Nephron (organoid): ENCODE results near the gene IDUA.

Source experiments
- H3K27ac Mint-ChIP-seq, 3 experiments: 2 replicates each; pipeline ENCODE4 v1.8.0; 2020; ENCODE audit warnings: mixed read lengths in 3 of 3, mild to moderate bottlenecking in 2 of 3, moderate library complexity in 1 of 3
- H3K27me3 Mint-ChIP-seq: 2 replicates; pipeline ENCODE4 v1.8.0; 2021; ENCODE audit warnings: low read depth, mild to moderate bottlenecking, moderate library complexity, mixed read lengths
- H3K36me3 Mint-ChIP-seq: 2 replicates; pipeline ENCODE4 v1.8.0; 2020; ENCODE audit warnings: low read depth, mixed read lengths
- H3K4me1 Mint-ChIP-seq: 2 replicates; pipeline ENCODE4 v1.8.0; 2020; ENCODE audit warnings: mixed read lengths
- H3K4me3 Mint-ChIP-seq, 3 experiments: 2 replicates each; pipeline ENCODE4 v1.8.0; 2020; ENCODE audit warnings: mild to moderate bottlenecking in 3 of 3, mixed read lengths in 3 of 3, moderate library complexity in 2 of 3
- H3K9me3 Mint-ChIP-seq: 2 replicates; pipeline ENCODE4 v1.8.0; 2020; ENCODE audit warnings: mixed read lengths
- TF ChIP-seq, protein P1 (sequence below), 3 experiments: fragments of 200-600 bp; sonication (generic); IDR thresholded peaks; one replicate each; pipeline ENCODE4 v1.5.0; 2021; ENCODE audit warnings: antibody characterized with exemption in 3 of 3; ENCODE audit not compliant: unreplicated experiment in 3 of 3

IDUA gene

DNA sequence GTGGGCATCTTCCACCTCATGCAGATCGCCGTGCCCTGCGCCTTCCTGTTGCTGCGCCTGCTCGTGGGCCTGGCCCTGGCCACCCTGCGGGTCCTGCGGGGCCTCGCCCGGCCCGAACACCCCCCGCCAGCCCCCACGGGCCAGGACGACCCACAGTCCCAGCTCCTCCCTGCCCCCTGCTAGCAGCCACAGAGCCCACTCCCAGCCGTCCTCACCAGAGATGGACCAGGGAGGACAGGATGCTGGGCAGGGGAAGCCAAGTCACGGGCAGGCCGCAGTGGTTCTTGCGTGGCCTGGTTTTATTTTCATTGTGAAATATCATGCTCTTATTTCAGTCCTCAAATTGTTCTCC is 28.6 kb upstream of the IDUA start:
- no peaks in the 10 kb centered on the region for H3K4me1 Mint-ChIP-seq
- TF ChIP-seq, protein P1, sequence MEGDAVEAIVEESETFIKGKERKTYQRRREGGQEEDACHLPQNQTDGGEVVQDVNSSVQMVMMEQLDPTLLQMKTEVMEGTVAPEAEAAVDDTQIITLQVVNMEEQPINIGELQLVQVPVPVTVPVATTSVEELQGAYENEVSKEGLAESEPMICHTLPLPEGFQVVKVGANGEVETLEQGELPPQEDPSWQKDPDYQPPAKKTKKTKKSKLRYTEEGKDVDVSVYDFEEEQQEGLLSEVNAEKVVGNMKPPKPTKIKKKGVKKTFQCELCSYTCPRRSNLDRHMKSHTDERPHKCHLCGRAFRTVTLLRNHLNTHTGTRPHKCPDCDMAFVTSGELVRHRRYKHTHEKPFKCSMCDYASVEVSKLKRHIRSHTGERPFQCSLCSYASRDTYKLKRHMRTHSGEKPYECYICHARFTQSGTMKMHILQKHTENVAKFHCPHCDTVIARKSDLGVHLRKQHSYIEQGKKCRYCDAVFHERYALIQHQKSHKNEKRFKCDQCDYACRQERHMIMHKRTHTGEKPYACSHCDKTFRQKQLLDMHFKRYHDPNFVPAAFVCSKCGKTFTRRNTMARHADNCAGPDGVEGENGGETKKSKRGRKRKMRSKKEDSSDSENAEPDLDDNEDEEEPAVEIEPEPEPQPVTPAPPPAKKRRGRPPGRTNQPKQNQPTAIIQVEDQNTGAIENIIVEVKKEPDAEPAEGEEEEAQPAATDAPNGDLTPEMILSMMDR (IDR thresholded peaks at IDR 0.05; ENCODE audit: unreplicated experiment in 3 of 3): no peak
- H3K36me3 Mint-ChIP-seq: peaks cover 12% of the 10 kb centered on the region
- H3K9me3 Mint-ChIP-seq: no peaks in the 10 kb centered on the region
- no peak overlapping the region for H3K4me3 Mint-ChIP-seq
- no peaks in the 10 kb centered on the region for H3K27me3 Mint-ChIP-seq
- H3K27ac Mint-ChIP-seq: no peak overlapping the region

DNA sequence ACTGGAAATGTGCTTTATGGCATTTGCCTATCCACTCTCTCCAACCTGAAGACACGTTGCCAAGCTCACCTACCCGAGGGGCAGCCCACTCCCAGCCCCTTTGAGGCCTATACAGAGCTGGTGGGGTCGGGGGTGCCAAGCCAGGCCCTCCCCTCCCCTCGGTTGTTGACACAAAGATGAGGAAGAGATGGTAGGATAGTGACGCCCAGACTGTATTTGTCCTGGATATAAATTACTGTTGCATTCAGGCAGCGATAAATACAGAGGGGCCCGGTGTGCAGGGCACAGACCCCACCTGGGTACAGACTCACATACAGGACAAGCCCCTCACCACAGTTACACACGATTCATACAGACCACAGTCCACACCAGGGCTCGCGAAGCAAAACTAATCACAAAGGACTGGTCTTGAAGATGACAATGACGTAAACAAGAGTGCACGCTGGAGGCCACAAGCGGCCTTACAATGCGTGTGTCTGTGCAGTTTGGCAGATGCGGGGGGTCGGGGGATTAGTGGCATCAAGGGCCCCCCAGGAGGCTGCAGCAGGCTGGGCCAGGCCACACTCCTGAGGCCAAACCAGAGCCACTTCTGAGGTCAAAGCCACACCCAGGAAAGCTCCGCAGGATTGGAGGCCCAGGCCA is 28.0 kb upstream of the IDUA start:
- Mint-ChIP-seq H3K27ac (no peak overlapping the region), H3K4me3 (no peak overlapping the region), H3K4me1 (no peaks in the 10 kb centered on the region), H3K36me3 (peaks cover 12% of the 10 kb centered on the region), H3K27me3 (no peaks in the 10 kb centered on the region), H3K9me3 (no peaks in the 10 kb centered on the region)
- TF ChIP-seq, protein P1 (IDR thresholded peaks at IDR 0.05; ENCODE audit: unreplicated experiment in 3 of 3): no peak

GRCh38 chr4:959338-960139 is 27.3 kb upstream of the IDUA start:
- Mint-ChIP-seq H3K27me3 (no peaks in the 10 kb centered on the region), H3K27ac (no peak overlapping the region), H3K9me3 (no peaks in the 10 kb centered on the region), H3K4me1 (no peaks in the 10 kb centered on the region), H3K36me3 (peaks cover 7% of the 10 kb centered on the region), H3K4me3 (no peak overlapping the region)
- TF ChIP-seq, protein P1 (IDR thresholded peaks at IDR 0.05; ENCODE audit: unreplicated experiment in 3 of 3): no peak

- TF ChIP-seq, protein P1 (IDR thresholded peaks at IDR 0.05; ENCODE audit: unreplicated experiment in 3 of 3): no peak
- peaks cover 3% of the 10 kb centered on the region for H3K36me3 Mint-ChIP-seq
- no peak overlapping the region for H3K27ac Mint-ChIP-seq
- H3K4me3 Mint-ChIP-seq: no peak overlapping the region
- no peaks in the 10 kb centered on the region for H3K9me3 Mint-ChIP-seq
- H3K27me3 Mint-ChIP-seq: no peaks in the 10 kb centered on the region
- no peaks in the 10 kb centered on the region for H3K4me1 Mint-ChIP-seq
These were observed 26.7 kb upstream of the IDUA start for GRCh38 chr4:960140-960635.

DNA sequence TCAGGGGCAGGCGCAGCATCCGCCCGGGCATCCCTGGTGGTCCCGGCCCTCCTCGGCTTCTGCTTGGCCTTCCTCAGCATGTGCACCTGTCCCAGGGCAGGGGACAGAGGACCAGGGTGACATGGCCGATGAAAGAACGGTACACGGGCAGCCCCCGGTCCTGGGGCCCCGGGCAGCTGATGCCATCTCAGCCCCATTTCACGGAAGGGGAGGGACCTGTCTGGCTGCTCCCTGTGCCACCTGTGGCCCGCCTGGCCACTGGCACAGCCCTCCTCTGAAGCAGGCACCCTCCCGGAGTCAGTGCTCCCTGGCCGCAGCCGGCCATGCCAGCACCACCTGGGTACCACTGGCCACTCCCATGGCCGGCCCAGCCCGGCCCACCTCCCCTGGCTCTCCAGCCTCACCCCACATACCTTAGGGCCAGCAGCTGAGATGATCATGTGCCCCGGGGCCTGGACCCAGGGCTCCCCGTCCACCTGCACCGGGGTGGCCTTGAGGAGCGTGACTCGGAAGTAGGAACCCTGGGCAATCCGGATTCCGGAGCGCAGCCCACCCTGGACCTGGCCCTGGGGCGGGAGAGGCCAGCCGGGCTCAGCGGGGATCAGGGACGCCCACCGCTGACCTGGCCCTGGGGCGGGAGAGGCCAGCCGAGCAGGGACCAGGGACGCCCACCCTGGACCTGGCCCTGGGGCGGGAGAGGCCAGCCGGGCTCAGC is 26.1 kb upstream of the IDUA start:
- Mint-ChIP-seq H3K4me3 (no peak overlapping the region), H3K9me3 (no peaks in the 10 kb centered on the region), H3K4me1 (no peaks in the 10 kb centered on the region), H3K27me3 (no peaks in the 10 kb centered on the region), H3K36me3 (peaks cover 3% of the 10 kb centered on the region), H3K27ac (no peak overlapping the region)
- TF ChIP-seq, protein P1 (IDR thresholded peaks at IDR 0.05; ENCODE audit: unreplicated experiment in 3 of 3): no peak
